ENCODE data around the gene EEPD1.

Gene EEPD1

DNA sequence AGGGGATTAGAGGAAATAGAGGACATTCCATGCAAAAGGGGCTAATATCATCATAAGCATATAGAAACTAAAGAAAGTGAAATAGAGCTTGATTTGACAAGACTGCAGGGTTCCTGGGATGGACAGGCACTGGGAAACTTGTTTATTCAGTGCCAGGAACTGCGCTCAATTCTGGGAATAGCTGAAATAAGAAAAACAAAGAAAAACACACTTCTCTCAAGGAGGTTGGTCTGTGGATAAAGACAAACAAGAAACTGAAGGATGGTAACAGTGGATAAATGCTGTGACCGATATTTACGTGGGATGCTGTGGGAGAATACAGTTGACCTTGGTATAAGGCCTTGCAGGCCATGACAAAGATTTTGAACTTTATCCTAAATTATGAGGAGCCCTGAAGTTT lies 195.7 kb downstream of the EEPD1 start:
- no peak for DNase-seq

DNA sequence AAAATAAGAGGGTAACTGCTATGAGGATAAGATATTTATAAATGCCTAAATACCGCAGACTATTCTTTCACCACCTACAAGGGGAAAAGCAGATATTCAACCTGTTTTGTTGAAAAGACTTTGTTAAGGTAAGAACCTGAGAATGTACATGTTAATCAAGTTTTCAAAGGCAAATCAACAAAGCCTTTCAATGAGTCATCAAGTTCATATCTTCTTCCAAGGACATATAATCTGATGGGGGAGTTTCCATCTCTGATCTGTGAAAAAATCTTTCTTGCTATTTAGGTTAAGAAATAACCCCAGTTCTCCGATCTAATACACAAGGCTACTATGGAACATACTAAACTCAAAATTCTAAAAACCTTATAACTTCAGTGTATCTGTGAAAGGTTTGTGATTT lies 196.6 kb downstream of the EEPD1 start:
- DNase-seq, result no peak

Measured in T-helper 1 cell (primary cell).